HepG2 (cell line): Measurements from ENCODE around the gene MCF2L. TPM values are rescaled to one million over a fixed set of nuclear protein-coding genes. Genes with fewer than 3 reads are reported as not detected.

ENCODE experiments used
- ARNT2 ChIP-seq: sonication (generic); formaldehyde crosslinking; IDR thresholded peaks from 2 replicates; pipeline ENCODE4 v1.8.0; 2022; ENCODE audit warnings: mild to moderate bottlenecking, low read depth, missing genetic modification reagents, moderate library complexity
- CAMTA2 ChIP-seq: sonication (generic); formaldehyde crosslinking; IDR thresholded peaks from 2 replicates; pipeline ENCODE4 v1.4.0; 2020; ENCODE audit warnings: mild to moderate bottlenecking, missing genetic modification reagents, borderline replicate concordance
- CEBPG ChIP-seq: IDR thresholded peaks from 2 replicates; pipeline ENCODE4 v1.6.1; 2016
- CHD2 ChIP-seq: IDR thresholded peaks from 2 replicates; pipeline ENCODE4 v1.6.1; 2011; ENCODE audit warnings: low read depth, low read length, improper control_type of control experiment
- DR1 ChIP-seq: sonication (generic); formaldehyde crosslinking; IDR thresholded peaks from 2 replicates; pipeline ENCODE4 v1.8.0; 2021; ENCODE audit warnings: mild to moderate bottlenecking, missing genetic modification reagents, inconsistent platforms
- EP300 ChIP-seq, 3 experiments: sonication (generic) in 1 of 3; formaldehyde crosslinking in 1 of 3; IDR thresholded peaks; 2 replicates each; pipeline versions ENCODE4 v1.5.1 to v1.6.1; 2011 to 2020; ENCODE audit warnings: low read depth in 2 of 3, low read length in 2 of 3, borderline replicate concordance in 1 of 3, improper control_type of control experiment in 1 of 3, mild to moderate bottlenecking in 1 of 3, missing genetic modification reagents in 1 of 3, moderate library complexity in 1 of 3
- GATA4 ChIP-seq: sonication (generic); IDR thresholded peaks from 2 replicates; pipeline ENCODE4 v1.6.1; 2016; ENCODE audit warnings: antibody characterized with exemption, low read depth, borderline replicate concordance
- JDP2 ChIP-seq: sonication (generic); formaldehyde crosslinking; IDR thresholded peaks from 2 replicates; pipeline ENCODE4 v1.8.1; 2022; ENCODE audit warnings: missing genetic modification reagents, borderline replicate concordance
- KDM4B ChIP-seq: sonication (generic); formaldehyde crosslinking; IDR thresholded peaks from 2 replicates; pipeline ENCODE4 v1.4.0; 2020; ENCODE audit warnings: missing genetic modification reagents
- KMT2A ChIP-seq: sonication (generic); formaldehyde crosslinking; IDR thresholded peaks from 2 replicates; pipeline ENCODE4 v1.4.0; 2020; ENCODE audit warnings: missing genetic modification reagents
- NCOR1 ChIP-seq: fragments of 200-600 bp; sonication (generic); IDR thresholded peaks from 2 replicates; pipeline ENCODE4 v1.7.0; 2017; ENCODE audit warnings: antibody characterized with exemption, low read length, borderline replicate concordance
- ONECUT2 ChIP-seq: sonication (generic); formaldehyde crosslinking; IDR thresholded peaks from 2 replicates; pipeline ENCODE4 v1.4.0; 2020; ENCODE audit warnings: missing genetic modification reagents
- PITX1 ChIP-seq: sonication (generic); formaldehyde crosslinking; IDR thresholded peaks from 2 replicates; pipeline ENCODE4 v1.5.1; 2020; ENCODE audit warnings: mild to moderate bottlenecking, missing genetic modification reagents
- SRSF9 ChIP-seq: fragments of 200-400 bp; formaldehyde crosslinking; IDR thresholded peaks from 2 replicates; pipeline ENCODE4 v1.6.1; 2018; ENCODE audit warnings: borderline replicate concordance, mild to moderate bottlenecking, low read depth, low read length; ENCODE audit not compliant: insufficient read depth, poor library complexity, severe bottlenecking
- TARDBP ChIP-seq: sonication (generic); formaldehyde crosslinking; IDR thresholded peaks from 2 replicates; pipeline ENCODE4 v1.8.0; 2022; ENCODE audit warnings: mild to moderate bottlenecking, missing genetic modification reagents
- ZBTB42 ChIP-seq: sonication (generic); formaldehyde crosslinking; IDR thresholded peaks from 2 replicates; pipeline ENCODE4 v1.5.0; 2020; ENCODE audit warnings: mild to moderate bottlenecking, missing genetic modification reagents
- ZFP62 ChIP-seq: sonication (generic); formaldehyde crosslinking; IDR thresholded peaks from 2 replicates; pipeline ENCODE4 v1.4.0; 2020; ENCODE audit warnings: missing genetic modification reagents
- ZFP90 ChIP-seq: sonication (generic); formaldehyde crosslinking; IDR thresholded peaks from 2 replicates; pipeline ENCODE4 v1.8.0; 2022; ENCODE audit warnings: missing genetic modification reagents, mild to moderate bottlenecking, inconsistent platforms, borderline replicate concordance
- ZKSCAN8 ChIP-seq: IDR thresholded peaks from 2 replicates; pipeline ENCODE4 v1.6.1; 2016; ENCODE audit warnings: borderline replicate concordance, missing genetic modification reagents, missing compliant biosample characterization
- ZNF124 ChIP-seq: sonication (generic); formaldehyde crosslinking; IDR thresholded peaks from 2 replicates; pipeline ENCODE4 v1.4.0; 2020; ENCODE audit warnings: missing genetic modification reagents
- ZNF30 ChIP-seq: sonication (generic); formaldehyde crosslinking; IDR thresholded peaks from 2 replicates; pipeline ENCODE4 v1.5.0; 2020; ENCODE audit warnings: mild to moderate bottlenecking, missing genetic modification reagents
- ZNF615 ChIP-seq: sonication (generic); formaldehyde crosslinking; IDR thresholded peaks from 2 replicates; pipeline ENCODE4 v1.5.0; 2020; ENCODE audit warnings: mild to moderate bottlenecking, missing genetic modification reagents, borderline replicate concordance
- polyA plus RNA-seq, 8 experiments: library from polyadenylated mRNA; depleted of rRNA in 3 of 8; stranded (reverse) in 7 of 8; unstranded in 1 of 8; fragments of >200 nt; fragmentation: Illumina TruSeq in 4 of 8; extraction: Trizol in 4 of 8; gene quantifications; 2 replicates each; pipeline versions ENCODE4 v1.2.1 to v1.2.3, GENCODE V29; 2011 to 2016; ENCODE audit warnings: low read depth in 4 of 8, missing spikeins in 1 of 8, mixed read lengths in 1 of 8; ENCODE audit not compliant: insufficient read depth in 1 of 8
- total RNA-seq, 5 experiments: library from RNA; depleted of rRNA; stranded (reverse); fragments of >200 nt; fragmentation: Illumina TruSeq; extraction: Trizol; gene quantifications; 2 replicates each; pipeline ENCODE4 v1.2.3, GENCODE V29; 2016; ENCODE audit warnings: low read depth in 1 of 5
- TF ChIP-seq, protein P1 (sequence below): IDR thresholded peaks from 2 replicates; pipeline ENCODE4 v1.6.1; 2012; ENCODE audit warnings: inconsistent platforms
- TF ChIP-seq, protein P2 (sequence below), 2 experiments: sonication (generic) in 1 of 2; formaldehyde crosslinking in 1 of 2; IDR thresholded peaks; 2 replicates each; pipeline versions ENCODE4 v1.4.0 to v1.6.1; 2016 to 2020; ENCODE audit warnings: borderline replicate concordance in 1 of 2, low read depth in 1 of 2, mild to moderate bottlenecking in 1 of 2, missing genetic modification reagents in 1 of 2
- TF ChIP-seq, protein P3 (sequence below): sonication (generic); formaldehyde crosslinking; IDR thresholded peaks from 2 replicates; pipeline ENCODE4 v1.5.1; 2020; ENCODE audit warnings: missing genetic modification reagents, mild to moderate bottlenecking, borderline replicate concordance

MCF2L gene
- total and polyA plus RNA-seq, 2 of the 13 experiments (the other 11 are each of a cell fraction or from before 2014, with no cell fraction given) = 19.4 to 28.4 TPM

- TF ChIP-seq DR1 (CRISPR knock-in tag) (peak; percentile 65; the same call in 1 of the 2 replicates), ARNT2 (CRISPR knock-in tag) (peak; percentile 68; the same call in 1 of the 2 replicates), KDM4B (CRISPR knock-in tag) (peak; percentile 75; the same call in 1 of the 2 replicates), SRSF9 (no peak), EP300 (IDR thresholded peaks at IDR 0.05; ENCODE audit: low read depth in 2 of 2, low read length in 2 of 2) (peak in 1 of 2 experiments; percentile 47; a peak in 2 of 4 replicates), EP300 (CRISPR knock-in tag; IDR thresholded peaks at IDR 0.05; ENCODE audit: borderline replicate concordance) (no peak; the same call in 1 of the 2 replicates), ZNF615 (CRISPR knock-in tag) (no peak), JDP2 (CRISPR knock-in tag) (no peak), ZNF30 (CRISPR knock-in tag) (no peak), ZNF124 (CRISPR knock-in tag) (0 out of 2 replicates have a peak, but pooled peaks have one; percentile 74), ONECUT2 (0 out of 2 replicates have a peak, but pooled peaks have one; percentile 28), CAMTA2 (CRISPR knock-in tag) (no peak), ZFP90 (CRISPR knock-in tag) (peak; percentile 90), GATA4 (no peak; the same call in 1 of the 2 replicates), NCOR1 (peak; percentile 94), PITX1 (peak; percentile 78), CHD2 (no peak), CEBPG (CRISPR knock-in tag) (no peak; the same call in 1 of the 2 replicates), ZKSCAN8 (peak; percentile 78; the same call in 1 of the 2 replicates), ZBTB42 (CRISPR knock-in tag) (no peak), ZFP62 (CRISPR knock-in tag) (no peak), KMT2A (peak; percentile 79), TARDBP (CRISPR knock-in tag) (peak; percentile 98)
- TF ChIP-seq, protein P1, sequence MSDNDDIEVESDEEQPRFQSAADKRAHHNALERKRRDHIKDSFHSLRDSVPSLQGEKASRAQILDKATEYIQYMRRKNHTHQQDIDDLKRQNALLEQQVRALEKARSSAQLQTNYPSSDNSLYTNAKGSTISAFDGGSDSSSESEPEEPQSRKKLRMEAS = peak; percentile 89
- TF ChIP-seq, protein P2, sequence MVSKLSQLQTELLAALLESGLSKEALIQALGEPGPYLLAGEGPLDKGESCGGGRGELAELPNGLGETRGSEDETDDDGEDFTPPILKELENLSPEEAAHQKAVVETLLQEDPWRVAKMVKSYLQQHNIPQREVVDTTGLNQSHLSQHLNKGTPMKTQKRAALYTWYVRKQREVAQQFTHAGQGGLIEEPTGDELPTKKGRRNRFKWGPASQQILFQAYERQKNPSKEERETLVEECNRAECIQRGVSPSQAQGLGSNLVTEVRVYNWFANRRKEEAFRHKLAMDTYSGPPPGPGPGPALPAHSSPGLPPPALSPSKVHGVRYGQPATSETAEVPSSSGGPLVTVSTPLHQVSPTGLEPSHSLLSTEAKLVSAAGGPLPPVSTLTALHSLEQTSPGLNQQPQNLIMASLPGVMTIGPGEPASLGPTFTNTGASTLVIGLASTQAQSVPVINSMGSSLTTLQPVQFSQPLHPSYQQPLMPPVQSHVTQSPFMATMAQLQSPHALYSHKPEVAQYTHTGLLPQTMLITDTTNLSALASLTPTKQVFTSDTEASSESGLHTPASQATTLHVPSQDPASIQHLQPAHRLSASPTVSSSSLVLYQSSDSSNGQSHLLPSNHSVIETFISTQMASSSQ (IDR thresholded peaks at IDR 0.05; ENCODE audit: low read depth) = no peak
- TF ChIP-seq, protein P2 (CRISPR knock-in tag; IDR thresholded peaks at IDR 0.05; ENCODE audit: borderline replicate concordance) = no peak; the same call in 1 of the 2 replicates
- TF ChIP-seq, protein P3, sequence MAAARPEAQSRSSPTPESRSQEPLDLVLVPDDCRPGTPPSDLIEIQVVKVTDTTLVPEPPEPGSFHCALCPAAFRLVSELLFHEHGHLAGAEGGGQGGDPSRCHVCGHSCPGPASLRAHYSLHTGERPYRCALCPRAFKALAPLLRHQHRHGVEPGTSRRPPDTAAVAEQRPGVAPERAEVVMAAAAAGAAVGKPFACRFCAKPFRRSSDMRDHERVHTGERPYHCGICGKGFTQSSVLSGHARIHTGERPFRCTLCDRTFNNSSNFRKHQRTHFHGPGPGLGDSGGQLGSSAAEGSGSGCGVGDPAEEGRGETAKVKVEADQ (CRISPR knock-in tag) = peak; percentile 70; the same call in 1 of the 2 replicates
Observed at GRCh38 chr13:113122550-113123225, 153.7 kb downstream of the MCF2L start, which contains the start of gene F10 (continued).
